Choroid plexus epithelial cell (primary cell): ENCODE measurements around the gene HSPG2.

Source experiments
- DNase-seq: peaks from one replicate; pipeline ENCODE4 v3.0.0-alpha.2; 2010; ENCODE audit warnings: low read depth
- H3K4me3 ChIP-seq: 2 replicates; pipeline ENCODE4 v1.5.1; 2011; ENCODE audit warnings: low read depth, mild to moderate bottlenecking, control low read depth, low read length, moderate library complexity
- TF ChIP-seq, protein P1 (sequence below): conservative IDR thresholded peaks from 2 replicates; pipeline ENCODE4 v1.5.1; 2011; ENCODE audit warnings: low read depth, mild to moderate bottlenecking, control low read depth, inconsistent platforms, low read length, moderate library complexity

HSPG2 gene

DNA sequence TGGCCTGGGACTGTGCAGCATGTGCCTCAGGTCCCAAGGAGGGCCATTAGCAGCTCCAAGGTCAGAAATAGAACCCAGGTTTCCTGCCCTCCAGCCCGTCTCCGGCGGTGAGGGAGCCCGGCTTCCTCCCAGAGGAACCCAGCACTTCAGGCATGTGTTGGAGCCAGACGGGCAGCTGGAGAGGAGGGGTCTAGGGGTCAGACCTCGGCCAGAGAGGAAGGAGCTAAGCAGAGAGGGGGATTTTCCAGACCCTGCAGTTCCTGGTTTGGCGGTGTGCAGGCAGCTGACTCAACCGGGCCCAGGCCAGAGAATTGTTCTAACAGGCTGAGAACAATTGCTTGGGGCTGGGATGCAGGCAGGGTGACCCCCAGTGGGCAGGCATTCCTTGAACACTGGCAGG lies 37.1 kb downstream of the HSPG2 start:
- DNase-seq, result peak; percentile 48
- H3K4me3 ChIP-seq, result no peak overlapping the region
- TF ChIP-seq, protein P1, sequence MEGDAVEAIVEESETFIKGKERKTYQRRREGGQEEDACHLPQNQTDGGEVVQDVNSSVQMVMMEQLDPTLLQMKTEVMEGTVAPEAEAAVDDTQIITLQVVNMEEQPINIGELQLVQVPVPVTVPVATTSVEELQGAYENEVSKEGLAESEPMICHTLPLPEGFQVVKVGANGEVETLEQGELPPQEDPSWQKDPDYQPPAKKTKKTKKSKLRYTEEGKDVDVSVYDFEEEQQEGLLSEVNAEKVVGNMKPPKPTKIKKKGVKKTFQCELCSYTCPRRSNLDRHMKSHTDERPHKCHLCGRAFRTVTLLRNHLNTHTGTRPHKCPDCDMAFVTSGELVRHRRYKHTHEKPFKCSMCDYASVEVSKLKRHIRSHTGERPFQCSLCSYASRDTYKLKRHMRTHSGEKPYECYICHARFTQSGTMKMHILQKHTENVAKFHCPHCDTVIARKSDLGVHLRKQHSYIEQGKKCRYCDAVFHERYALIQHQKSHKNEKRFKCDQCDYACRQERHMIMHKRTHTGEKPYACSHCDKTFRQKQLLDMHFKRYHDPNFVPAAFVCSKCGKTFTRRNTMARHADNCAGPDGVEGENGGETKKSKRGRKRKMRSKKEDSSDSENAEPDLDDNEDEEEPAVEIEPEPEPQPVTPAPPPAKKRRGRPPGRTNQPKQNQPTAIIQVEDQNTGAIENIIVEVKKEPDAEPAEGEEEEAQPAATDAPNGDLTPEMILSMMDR, result no peak

DNA sequence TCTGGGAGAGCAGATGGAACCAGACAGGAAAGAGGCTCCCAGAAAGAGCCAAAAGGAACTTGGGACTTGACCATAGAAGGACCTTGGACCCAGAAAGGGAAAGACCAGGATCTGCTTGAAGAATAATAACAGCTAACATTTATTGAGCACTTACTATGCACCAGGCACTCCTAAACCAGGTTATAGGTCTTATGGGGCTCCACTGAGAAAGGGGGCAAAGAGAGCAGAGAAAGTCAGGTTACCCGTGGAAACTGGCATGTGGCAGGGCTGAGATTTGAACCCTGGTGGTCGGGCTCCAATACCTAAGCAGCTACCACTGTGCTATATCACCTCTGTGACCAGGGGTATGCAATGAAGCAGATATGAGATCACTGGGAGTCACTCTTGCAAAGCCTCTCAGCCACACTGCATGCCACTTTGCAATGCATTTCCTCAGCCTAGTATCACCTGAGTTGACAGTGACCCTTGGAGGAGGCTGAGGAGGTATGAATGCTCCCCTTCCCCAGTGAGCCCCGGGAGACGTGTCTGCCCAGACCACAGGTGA lies 37.8 kb downstream of the HSPG2 start:
- DNase-seq, result no peak
- no peak overlapping the region for H3K4me3 ChIP-seq
- TF ChIP-seq, protein P1, result no peak

GRCh38 chr1:21898326-21899200 lies 38.5 kb downstream of the HSPG2 start:
- DNase-seq, result peak; percentile 37
- no peak overlapping the region for H3K4me3 ChIP-seq

GRCh38 chr1:21897844-21898243 lies 39.3 kb downstream of the HSPG2 start:
- TF ChIP-seq, protein P1, result no peak
- H3K4me3 ChIP-seq, result no peak overlapping the region
- no peak for DNase-seq

More at GRCh38 chr1:21898326-21899200, 38.5 kb downstream of the HSPG2 start:
- TF ChIP-seq, protein P1, result no peak

GRCh38 chr1:21896652-21897532 lies 40.2 kb downstream of the HSPG2 start:
- TF ChIP-seq, protein P1, result no peak
- no peak overlapping the region for H3K4me3 ChIP-seq
- peak; percentile 28 for DNase-seq

DNA sequence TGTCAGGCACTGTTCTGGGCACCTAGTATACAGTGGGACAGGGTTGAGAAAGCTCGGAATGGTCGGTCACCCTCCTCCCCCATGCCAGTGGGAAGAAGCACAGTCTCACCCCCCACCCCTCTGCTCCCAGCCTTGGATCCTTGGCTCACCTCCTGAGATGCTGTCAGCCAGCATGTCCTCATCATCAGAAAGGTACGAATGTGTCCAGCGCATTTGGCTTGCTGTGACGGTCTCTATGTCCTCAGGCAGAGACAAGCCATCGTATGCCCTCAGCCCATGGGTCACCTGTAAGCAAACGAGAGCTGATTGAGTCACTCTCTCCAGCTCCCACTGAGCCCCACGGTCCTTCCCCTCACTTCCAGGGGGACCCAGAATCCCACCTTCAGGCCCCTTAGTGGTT lies 41.1 kb downstream of the HSPG2 start:
- TF ChIP-seq, protein P1, result no peak
- H3K4me3 ChIP-seq, result no peak overlapping the region

More for the DNA sequence above, 41.1 kb downstream of the HSPG2 start:
- no peak for DNase-seq
